Type B pancreatic cell (in vitro differentiated cells): Measurements from ENCODE around the gene KRTAP10-8. TPM values are rescaled to one million over a fixed set of nuclear protein-coding genes. Genes with fewer than 3 reads are reported as not detected.
"Not testable (repeated sequence)": the region's sequence is repeated elsewhere in the genome, so short reads cannot be mapped to it uniquely, and the experiment has no call there.

Experiments used
- DNase-seq: peaks from one replicate; pipeline ENCODE4 v3.0.0; 2021; ENCODE audit warnings: mixed read lengths; ENCODE audit not compliant: unreplicated experiment; ENCODE audit errors: extremely low spot score
- H3K27ac Mint-ChIP-seq: 2 replicates; pipeline ENCODE4 v1.8.0; 2021; ENCODE audit warnings: mild to moderate bottlenecking, mixed read lengths
- H3K27me3 Mint-ChIP-seq: 2 replicates; pipeline ENCODE4 v1.8.0; 2021; ENCODE audit warnings: mixed read lengths
- H3K36me3 Mint-ChIP-seq: 2 replicates; pipeline ENCODE4 v1.8.0; 2021; ENCODE audit warnings: mixed read lengths
- H3K4me1 Mint-ChIP-seq: one replicate; pipeline ENCODE4 v1.8.0; 2021; ENCODE audit warnings: mixed read lengths; ENCODE audit not compliant: unreplicated experiment
- H3K4me3 Mint-ChIP-seq: 2 replicates; pipeline ENCODE4 v1.8.0; 2021; ENCODE audit warnings: mild to moderate bottlenecking, mixed read lengths
- H3K9me3 Mint-ChIP-seq: 2 replicates; pipeline ENCODE4 v1.8.0; 2021; ENCODE audit warnings: mixed read lengths
- total RNA-seq: library from RNA; stranded (reverse); gene quantifications from 2 replicates; pipeline ENCODE4 v1.2.1, GENCODE V29; 2021; ENCODE audit warnings: low replicate concordance
- TF ChIP-seq, protein P1 (sequence below): fragments of 200-600 bp; sonication (generic); conservative IDR thresholded peaks from 2 replicates; pipeline ENCODE4 v1.5.0; 2021; ENCODE audit warnings: antibody characterized with exemption, mild to moderate bottlenecking

KRTAP10-8 gene
- total RNA-seq, 1 donor from 2014 or later = not detected

DNA sequence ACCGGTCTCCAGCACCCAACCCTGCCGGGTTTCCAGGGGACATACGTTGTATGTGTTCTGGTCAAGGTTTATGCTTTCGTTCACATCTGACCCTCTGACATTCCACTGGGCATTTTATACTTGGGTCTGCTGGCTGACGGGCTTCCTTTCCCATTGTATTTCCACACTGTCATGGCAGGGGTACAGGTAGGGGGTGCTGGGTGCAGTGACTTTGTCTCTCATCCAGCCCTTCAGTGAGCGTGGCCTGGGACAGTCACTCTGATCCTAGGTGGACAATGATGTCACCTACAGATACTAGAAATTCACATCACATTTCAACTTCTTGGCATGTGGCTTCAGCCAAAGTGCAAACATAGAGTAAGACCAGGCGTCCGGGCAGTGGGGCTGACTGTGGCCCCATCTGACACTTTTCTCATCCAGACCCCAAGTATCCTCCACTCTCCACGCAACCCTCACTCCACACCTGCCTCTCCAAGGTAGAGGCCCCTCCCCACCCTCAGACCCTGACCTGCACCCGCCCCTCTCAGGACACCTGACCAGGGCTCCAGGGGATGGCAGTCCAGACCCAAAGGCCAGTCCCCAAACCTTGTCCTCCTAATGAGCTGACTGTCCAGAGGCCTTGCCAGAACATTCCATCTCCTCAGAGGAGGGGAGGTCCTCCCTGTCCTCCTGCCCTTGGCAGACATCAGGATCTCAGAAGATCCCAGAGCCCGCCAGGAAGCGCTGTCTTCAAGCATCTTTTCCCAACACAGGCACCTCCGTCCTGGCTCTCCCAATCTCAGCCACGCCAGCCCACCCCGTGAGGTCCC, 24.5 kb downstream of the KRTAP10-8 start:
- DNase-seq = peak; percentile 48
- no peak overlapping the region for H3K27ac Mint-ChIP-seq
- H3K4me3 Mint-ChIP-seq = no peak overlapping the region

DNA sequence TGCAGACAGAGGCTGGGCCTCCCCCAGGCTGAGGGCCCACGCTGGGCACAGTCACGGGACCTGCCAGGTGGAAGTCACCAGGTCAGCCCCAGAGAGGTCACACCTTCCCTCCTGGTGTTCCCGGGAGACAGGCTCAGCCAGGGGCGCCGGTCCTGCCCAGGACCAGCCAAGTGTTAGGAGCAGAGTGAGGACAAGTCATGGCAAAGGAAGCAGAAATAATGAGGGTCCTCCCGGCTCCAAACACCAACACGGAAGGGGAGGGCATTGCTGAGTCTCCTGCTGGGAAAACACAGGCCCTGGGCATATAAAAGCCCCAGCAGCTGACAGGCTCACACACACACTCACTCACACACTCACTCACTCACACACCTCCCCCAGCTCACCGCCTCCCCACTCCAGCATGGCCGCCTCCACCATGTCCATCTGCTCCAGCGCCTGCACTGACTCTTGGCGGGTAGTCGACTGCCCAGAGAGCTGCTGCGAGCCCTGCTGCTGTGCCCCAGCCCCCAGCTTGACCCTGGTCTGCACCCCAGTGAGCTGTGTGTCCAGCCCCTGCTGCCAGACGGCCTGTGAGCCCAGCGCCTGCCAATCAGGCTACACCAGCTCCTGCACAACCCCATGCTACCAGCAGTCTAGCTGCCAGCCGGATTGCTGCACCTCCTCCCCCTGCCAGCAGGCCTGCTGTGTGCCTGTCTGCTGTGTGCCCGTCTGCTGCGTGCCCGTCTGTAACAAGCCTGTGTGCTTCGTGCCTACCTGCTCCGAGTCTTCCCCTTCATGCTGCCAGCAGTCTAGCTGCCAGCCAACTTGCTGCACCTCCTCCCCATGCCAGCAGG, 25.4 kb downstream of the KRTAP10-8 start, which contains the start of gene KRTAP10-10:
Gene KRTAP10-10 (plus strand): TSS at position 339 of the 833 bp plus-strand sequence. CDS start 62 bp downstream, at position 401.
- H3K36me3 Mint-ChIP-seq = no peaks in the 10 kb centered on the region
- H3K27ac Mint-ChIP-seq = no peak within 1 kb of the TSS
- peak; percentile 64 for DNase-seq
- TF ChIP-seq, protein P1, sequence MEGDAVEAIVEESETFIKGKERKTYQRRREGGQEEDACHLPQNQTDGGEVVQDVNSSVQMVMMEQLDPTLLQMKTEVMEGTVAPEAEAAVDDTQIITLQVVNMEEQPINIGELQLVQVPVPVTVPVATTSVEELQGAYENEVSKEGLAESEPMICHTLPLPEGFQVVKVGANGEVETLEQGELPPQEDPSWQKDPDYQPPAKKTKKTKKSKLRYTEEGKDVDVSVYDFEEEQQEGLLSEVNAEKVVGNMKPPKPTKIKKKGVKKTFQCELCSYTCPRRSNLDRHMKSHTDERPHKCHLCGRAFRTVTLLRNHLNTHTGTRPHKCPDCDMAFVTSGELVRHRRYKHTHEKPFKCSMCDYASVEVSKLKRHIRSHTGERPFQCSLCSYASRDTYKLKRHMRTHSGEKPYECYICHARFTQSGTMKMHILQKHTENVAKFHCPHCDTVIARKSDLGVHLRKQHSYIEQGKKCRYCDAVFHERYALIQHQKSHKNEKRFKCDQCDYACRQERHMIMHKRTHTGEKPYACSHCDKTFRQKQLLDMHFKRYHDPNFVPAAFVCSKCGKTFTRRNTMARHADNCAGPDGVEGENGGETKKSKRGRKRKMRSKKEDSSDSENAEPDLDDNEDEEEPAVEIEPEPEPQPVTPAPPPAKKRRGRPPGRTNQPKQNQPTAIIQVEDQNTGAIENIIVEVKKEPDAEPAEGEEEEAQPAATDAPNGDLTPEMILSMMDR = no peak
- H3K9me3 Mint-ChIP-seq = peaks cover 12% of the 10 kb centered on the region
- H3K4me1 Mint-ChIP-seq = no peaks in the 10 kb centered on the region
- peaks cover 3% of the 10 kb centered on the region for H3K27me3 Mint-ChIP-seq
- no peak within 1 kb of the TSS for H3K4me3 Mint-ChIP-seq

More for the DNA sequence above, 24.5 kb downstream of the KRTAP10-8 start:
- Mint-ChIP-seq H3K4me1 (no peaks in the 10 kb centered on the region), H3K36me3 (no peaks in the 10 kb centered on the region), H3K27me3 (peaks cover 3% of the 10 kb centered on the region), H3K9me3 (peaks cover 20% of the 10 kb centered on the region)
- TF ChIP-seq, protein P1 = no peak

DNA sequence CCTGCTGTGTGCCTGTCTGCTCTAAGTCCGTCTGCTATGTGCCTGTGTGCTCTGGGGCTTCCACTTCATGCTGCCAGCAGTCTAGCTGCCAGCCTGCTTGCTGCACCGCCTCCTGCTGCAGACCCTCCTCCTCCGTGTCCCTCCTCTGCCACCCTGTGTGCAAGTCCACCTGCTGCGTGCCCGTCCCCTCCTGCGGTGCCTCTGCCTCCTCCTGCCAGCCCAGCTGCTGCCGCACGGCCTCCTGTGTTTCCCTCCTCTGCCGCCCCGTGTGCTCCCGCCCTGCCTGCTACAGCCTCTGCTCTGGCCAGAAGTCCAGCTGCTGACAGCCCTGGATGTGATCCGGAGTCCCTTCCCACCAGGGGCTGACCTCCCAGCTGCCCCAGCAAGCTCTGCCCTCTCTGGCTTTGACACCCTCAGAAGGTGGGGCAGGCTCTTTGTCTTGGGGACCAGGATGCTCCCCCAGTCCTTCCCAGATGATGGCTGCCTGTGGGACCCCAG, 26.0 kb downstream of the KRTAP10-8 start:
- H3K27ac Mint-ChIP-seq, H3K27me3 Mint-ChIP-seq, H3K4me3 Mint-ChIP-seq, H3K4me1 Mint-ChIP-seq, H3K36me3 Mint-ChIP-seq: not testable (repeated sequence)
- peak; percentile 22 for DNase-seq
- peaks cover 12% of the 10 kb centered on the region for H3K9me3 Mint-ChIP-seq

DNA sequence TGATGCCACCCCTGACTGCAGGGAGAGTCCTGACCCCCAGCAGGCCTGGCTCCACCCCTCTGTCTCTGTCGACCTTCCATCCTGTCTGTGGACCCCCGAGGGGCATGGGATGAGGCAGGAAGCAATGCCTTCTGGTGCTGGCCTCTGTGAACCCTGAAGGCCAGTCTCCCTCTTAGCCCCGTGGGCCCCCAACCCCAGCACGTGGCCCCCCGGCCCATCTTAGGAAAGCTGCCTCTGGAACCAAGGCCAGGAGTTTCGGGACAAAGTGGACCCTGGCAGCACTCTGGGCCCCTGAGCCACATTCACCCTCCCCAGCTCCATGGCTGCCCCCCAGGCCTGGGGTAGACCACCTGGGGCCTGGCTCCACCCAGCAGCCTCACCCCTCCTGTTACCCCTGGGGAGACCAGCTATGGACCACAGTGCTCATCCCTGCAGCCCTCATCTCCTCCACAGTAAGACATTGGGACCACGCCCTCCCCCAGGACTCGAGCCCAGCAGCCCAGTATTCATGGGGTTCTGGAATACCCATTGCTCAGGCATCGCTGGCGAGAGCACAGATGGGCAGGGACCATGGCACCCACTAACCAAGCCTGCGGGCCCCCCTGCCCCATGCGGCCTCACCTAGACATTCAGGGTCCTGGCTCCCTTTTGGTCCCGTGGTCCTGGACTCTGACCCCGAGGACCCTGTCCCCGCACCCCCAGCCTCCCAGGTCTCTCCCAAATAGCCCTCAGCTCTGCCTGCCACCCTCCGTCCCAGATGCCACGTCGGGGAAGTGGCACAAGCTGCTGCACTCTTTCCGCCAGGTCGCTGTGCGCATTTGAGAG, 26.8 kb downstream of the KRTAP10-8 start:
- H3K4me3 Mint-ChIP-seq, H3K4me1 Mint-ChIP-seq, H3K27me3 Mint-ChIP-seq, H3K27ac Mint-ChIP-seq, H3K36me3 Mint-ChIP-seq: not testable (repeated sequence)
- peaks cover 14% of the 10 kb centered on the region for H3K9me3 Mint-ChIP-seq
- DNase-seq = peak; percentile 55

DNA sequence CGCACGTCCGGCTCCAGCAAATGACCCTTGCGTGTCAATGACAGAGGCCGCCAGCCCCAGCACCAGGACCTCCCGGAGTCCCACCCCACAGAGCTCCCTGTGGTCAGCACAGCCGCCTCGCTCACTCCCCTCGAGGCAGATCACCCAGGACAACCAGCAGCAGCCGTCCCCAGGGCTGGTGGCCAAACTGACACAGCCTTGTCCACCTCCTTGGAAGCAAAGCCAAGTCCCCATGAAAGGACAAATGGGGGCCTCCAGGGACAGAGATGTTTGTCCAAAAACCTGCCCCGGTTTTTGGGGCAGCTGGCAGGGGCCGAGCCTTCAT, 27.4 kb downstream of the KRTAP10-8 start:
- H3K36me3 Mint-ChIP-seq = no peaks in the 10 kb centered on the region
- TF ChIP-seq, protein P1 = no peak
- H3K9me3 Mint-ChIP-seq = peaks cover 14% of the 10 kb centered on the region
- no peak overlapping the region for H3K27ac Mint-ChIP-seq
- H3K4me3 Mint-ChIP-seq = no peak overlapping the region
- DNase-seq = peak; percentile 48
- H3K27me3 Mint-ChIP-seq = peaks cover 3% of the 10 kb centered on the region
- H3K4me1 Mint-ChIP-seq = no peaks in the 10 kb centered on the region

DNA sequence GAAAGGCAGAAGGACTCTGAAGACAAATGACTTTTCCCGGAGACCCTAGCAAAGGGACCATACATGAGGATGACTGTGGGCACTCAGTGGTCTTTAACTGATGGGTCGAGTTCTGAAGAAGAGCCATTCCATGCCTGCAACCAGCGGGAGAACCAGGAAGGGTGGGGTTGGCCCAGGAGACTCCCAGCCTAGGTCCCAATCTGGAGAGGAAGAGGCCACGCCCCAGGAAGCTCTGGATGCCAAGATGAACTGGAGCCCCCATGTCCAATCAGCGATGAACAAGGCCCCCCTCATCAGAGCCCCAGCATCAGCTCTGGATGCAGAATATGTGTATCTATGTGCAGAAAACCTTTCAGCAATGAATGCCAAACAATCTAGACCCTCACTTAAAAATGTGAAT, 28.9 kb downstream of the KRTAP10-8 start:
- Mint-ChIP-seq H3K27ac (no peak overlapping the region), H3K4me1 (no peaks in the 10 kb centered on the region), H3K36me3 (no peaks in the 10 kb centered on the region), H3K4me3 (no peak overlapping the region), H3K9me3 (peaks cover 18% of the 10 kb centered on the region), H3K27me3 (peaks cover 3% of the 10 kb centered on the region)
- TF ChIP-seq, protein P1 = no peak
- DNase-seq = no peak
